Measurements from ENCODE around the gene UGT1A4.
A peak's percentile ranks its signal among the peaks of the same experiment; 100 is the strongest.

The UGT1A4 gene

GRCh38 chr2:233814056-233814835, 95.7 kb downstream of the UGT1A4 start:
- peak; percentile 25 for DNase-seq

GRCh38 chr2:233815861-233816260, 97.3 kb downstream of the UGT1A4 start:
- DNase-seq: no peak

- no peak for DNase-seq
These were observed 97.8 kb downstream of the UGT1A4 start for GRCh38 chr2:233816334-233816733.

GRCh38 chr2:233816771-233817170, 98.2 kb downstream of the UGT1A4 start:
- no peak for DNase-seq

- no peak for DNase-seq
These were observed 98.9 kb downstream of the UGT1A4 start for GRCh38 chr2:233817361-233817911.

GRCh38 chr2:233817995-233818638, 99.6 kb downstream of the UGT1A4 start:
- DNase-seq: no peak

- DNase-seq: no peak
These were observed 100.4 kb downstream of the UGT1A4 start for GRCh38 chr2:233818639-233819621.

GRCh38 chr2:233819884-233820773, 101.6 kb downstream of the UGT1A4 start:
- no peak for DNase-seq

- DNase-seq: no peak
These were observed 102.2 kb downstream of the UGT1A4 start for GRCh38 chr2:233820774-233821105.

- DNase-seq: no peak
These were observed 102.7 kb downstream of the UGT1A4 start for GRCh38 chr2:233821196-233821595.

- DNase-seq: no peak
These were observed 103.2 kb downstream of the UGT1A4 start for GRCh38 chr2:233821709-233822100.

GRCh38 chr2:233822101-233822771, 103.7 kb downstream of the UGT1A4 start:
- DNase-seq: no peak
